ENCODE results near the gene CCDC59. TPM values are rescaled to one million over a fixed set of nuclear protein-coding genes. Genes with fewer than 3 reads are reported as not detected.

The CCDC59 gene
- total and polyA plus RNA-seq, 9 of the 15 experiments (the other 6 are each of a cell fraction or from before 2014, with no cell fraction given), result 34.0 to 186 (median 119) TPM

- in situ Hi-C loops (cut with MboI), result no loop called here
- TF ChIP-seq GATA2 (CRISPR knock-in tag; IDR thresholded peaks at IDR 0.05) (no peak), CBFB (CRISPR knock-in tag; IDR thresholded peaks at IDR 0.05) (no peak), ZHX1 (conservative IDR thresholded peaks at IDR 0.05; ENCODE audit: low read length) (no peak), ARID2 (IDR thresholded peaks at IDR 0.05) (no peak), CTCF (IDR thresholded peaks at IDR 0.05 in 2 of 3, conservative IDR thresholded peaks at IDR 0.05 in 1 of 3; ENCODE audit: insufficient read depth in 2 of 3, low read depth in 1 of 3, low read length in 3 of 3) (no peak), CBX8 (IDR thresholded peaks at IDR 0.05; ENCODE audit: borderline replicate concordance, extremely low read depth, low read depth, low read length, poor library complexity, severe bottlenecking) (no peak), MTA2 (IDR thresholded peaks at IDR 0.05; ENCODE audit: low read depth) (no peak), SMAD2 (IDR thresholded peaks at IDR 0.05; ENCODE audit: low read depth, low read length) (no peak), NR3C1 (CRISPR knock-in tag; IDR thresholded peaks at IDR 0.05) (no peak)
- TF ChIP-seq, protein P1, sequence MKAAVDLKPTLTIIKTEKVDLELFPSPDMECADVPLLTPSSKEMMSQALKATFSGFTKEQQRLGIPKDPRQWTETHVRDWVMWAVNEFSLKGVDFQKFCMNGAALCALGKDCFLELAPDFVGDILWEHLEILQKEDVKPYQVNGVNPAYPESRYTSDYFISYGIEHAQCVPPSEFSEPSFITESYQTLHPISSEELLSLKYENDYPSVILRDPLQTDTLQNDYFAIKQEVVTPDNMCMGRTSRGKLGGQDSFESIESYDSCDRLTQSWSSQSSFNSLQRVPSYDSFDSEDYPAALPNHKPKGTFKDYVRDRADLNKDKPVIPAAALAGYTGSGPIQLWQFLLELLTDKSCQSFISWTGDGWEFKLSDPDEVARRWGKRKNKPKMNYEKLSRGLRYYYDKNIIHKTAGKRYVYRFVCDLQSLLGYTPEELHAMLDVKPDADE (conservative IDR thresholded peaks at IDR 0.05; ENCODE audit: control insufficient read depth, low read depth, low read length), result no peak
- TF ChIP-seq, protein P2, sequence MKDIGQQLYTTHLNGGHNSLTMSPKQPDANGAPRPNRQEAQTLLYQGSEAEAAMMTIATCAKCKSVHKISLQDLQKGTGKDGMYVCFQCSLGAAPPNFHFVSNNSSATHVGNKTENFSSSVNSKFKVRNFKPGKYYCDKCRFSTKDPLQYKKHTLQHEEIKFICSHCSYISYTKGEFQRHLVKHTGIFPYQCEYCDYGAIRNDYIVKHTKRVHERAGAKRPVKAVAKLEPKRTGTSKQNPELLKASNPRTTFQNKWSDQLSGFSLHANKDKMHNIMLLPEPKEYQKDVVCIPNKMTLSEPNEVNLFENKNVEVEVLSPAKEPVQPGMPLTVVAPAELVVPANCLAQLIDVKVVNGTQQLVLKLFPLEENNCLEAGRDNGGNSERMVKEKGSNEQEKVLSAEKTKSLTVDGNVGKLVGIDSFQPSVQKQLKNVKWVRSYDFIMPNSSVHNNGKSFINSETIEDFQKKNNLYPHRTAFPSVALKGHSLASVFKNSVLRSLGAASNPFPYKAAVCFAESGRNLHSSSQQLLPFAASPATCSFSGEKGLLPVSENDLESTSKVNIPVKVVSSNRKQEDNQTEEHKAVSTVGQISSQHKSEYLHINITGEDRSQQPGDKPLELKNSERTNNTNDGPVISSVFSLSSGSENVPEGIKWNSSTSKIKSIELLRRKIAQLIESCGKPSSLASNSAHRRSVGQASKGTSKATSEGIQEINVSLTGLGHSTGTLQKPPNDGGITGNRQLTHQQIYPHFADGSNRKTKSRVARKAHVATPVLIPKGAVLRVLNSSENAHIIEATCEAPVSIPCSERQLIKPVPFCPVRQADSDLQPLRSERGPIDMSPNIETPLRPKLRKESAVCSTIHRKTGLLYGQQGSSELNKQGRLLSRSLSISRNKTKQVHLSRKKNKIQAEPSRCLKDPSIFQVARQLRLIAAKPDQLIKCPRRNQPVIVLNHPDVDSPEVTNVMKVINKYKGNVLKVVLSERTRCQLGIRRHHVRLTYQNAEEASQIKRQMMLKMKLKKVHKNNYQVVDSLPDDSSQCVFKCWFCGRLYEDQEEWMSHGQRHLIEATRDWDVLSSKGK (CRISPR knock-in tag; IDR thresholded peaks at IDR 0.05), result no peak
These were observed 30.3 kb downstream of the CCDC59 start for GRCh38 chr12:82327861-82328260.

More at GRCh38 chr12:82327861-82328260, 30.3 kb downstream of the CCDC59 start:
- H3K27ac ChIP-seq (ENCODE audit: extremely low read depth, low read depth, low read length), result no peak overlapping the region
- ATAC-seq, result no peak
- FAIRE-seq, result no peak
- no peaks in the 10 kb centered on the region for H4K20me1 ChIP-seq (replicated peaks; ENCODE audit: control insufficient read depth, insufficient read depth, low read length)
- H3K4me2 ChIP-seq (ENCODE audit: insufficient read depth, low read length), result no peak overlapping the region
- no peaks in the 10 kb centered on the region for H3K36me3 ChIP-seq (ENCODE audit: control insufficient read depth, insufficient read depth, low read length)
- no peaks in the 10 kb centered on the region for H3K27me3 ChIP-seq (ENCODE audit: control insufficient read depth in 2 of 2, insufficient read depth in 2 of 2, low read length in 2 of 2)
- H3K9me1 ChIP-seq (ENCODE audit: control insufficient read depth, insufficient read depth, low read length), result no peaks in the 10 kb centered on the region
- no peaks in the 10 kb centered on the region for H3K79me2 ChIP-seq (ENCODE audit: control insufficient read depth, insufficient read depth, low read length)
- H3K9ac ChIP-seq (ENCODE audit: insufficient read depth in 1 of 2, low read depth in 2 of 2, low read length in 2 of 2), result no peak overlapping the region
- intact Hi-C loops (cut with micrococcal nuclease), result loop anchor here (10.0 kb wide), 1 partner anchor 683 kb away; no protein-coding TSS in a partner anchor
- no peak overlapping the region for H3K4me3 ChIP-seq
- no peak for DNase-seq (ENCODE audit: extremely low read depth in 1 of 4, low spot score in 3 of 4)
- POLR2A ChIA-PET, result no interaction called here
- 0% methylated on average over 1 of the region's 1 CpG for WGBS (ENCODE audit: insufficient coverage, low coverage, missing lambda C conversion rate)
- H2AFZ ChIP-seq (ENCODE audit: low read depth, low read length), result no peak overlapping the region
- no TSS peak for BruUV-seq (replicated peaks)
- H3K4me1 ChIP-seq (replicated peaks in 1 of 2; ENCODE audit: control insufficient read depth in 2 of 2, insufficient read depth in 2 of 2, low read length in 2 of 2), result no peaks in the 10 kb centered on the region
- CTCF ChIA-PET (ENCODE audit: low intra/inter-chr PET ratio), result interaction anchor here (0.7 kb wide), 1 partner anchor 1058 kb away, joined by 3 read pairs; no protein-coding TSS in a partner anchor
- H3K9me3 ChIP-seq (replicated peaks; ENCODE audit: control insufficient read depth, insufficient read depth, low read depth, low read length), result no peaks in the 10 kb centered on the region
